LNCAP (cell line): Measurements from ENCODE around the gene AQP7.

Experiments
- CTCF ChIP-seq: fragments of 450-650 bp; IDR thresholded peaks from 2 replicates; pipeline ENCODE4 v1.5.1; 2017; ENCODE audit warnings: mild to moderate bottlenecking

The AQP7 gene

GRCh38 chr9:33445389-33446239, 43.2 kb upstream of the AQP7 start:
- TF ChIP-seq CTCF, result no peak

DNA sequence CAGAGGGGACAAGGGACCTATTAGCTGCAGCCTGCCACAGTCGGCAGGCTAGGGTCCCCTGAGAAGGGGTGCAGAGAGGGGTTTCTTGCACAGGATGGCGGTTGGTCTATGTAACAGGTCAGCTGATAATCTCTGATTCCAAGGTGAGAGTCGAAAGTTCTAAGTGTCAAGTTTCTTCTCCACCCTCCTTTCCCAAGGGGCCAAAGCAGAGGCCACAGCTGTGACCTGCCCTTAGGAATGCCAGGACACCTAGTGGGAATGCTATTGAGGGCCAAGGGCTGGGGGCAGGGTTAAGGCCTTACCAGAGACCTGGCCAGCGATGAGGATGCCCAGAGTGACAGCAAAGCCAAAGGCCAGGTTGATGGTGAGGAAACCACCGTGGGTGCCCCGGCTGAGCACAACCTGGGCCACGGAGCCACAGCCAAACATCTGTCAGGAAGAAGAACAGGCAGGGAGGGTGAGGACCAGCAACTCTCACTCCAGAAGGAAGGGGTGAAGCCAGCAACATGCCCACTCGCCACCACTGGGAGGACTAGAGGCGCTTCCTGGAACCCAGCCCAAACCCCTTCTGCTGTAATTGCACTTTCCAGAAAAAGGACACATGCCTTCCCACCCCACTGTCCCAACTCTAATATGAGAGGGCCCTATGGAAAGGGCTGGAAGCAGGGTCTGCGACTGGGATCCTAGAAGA, 41.2 kb upstream of the AQP7 start:
- no peak for TF ChIP-seq CTCF

GRCh38 chr9:33443047-33443446, 40.7 kb upstream of the AQP7 start:
- TF ChIP-seq CTCF, result no peak

GRCh38 chr9:33442125-33442524, 39.8 kb upstream of the AQP7 start:
- TF ChIP-seq CTCF, result no peak

DNA sequence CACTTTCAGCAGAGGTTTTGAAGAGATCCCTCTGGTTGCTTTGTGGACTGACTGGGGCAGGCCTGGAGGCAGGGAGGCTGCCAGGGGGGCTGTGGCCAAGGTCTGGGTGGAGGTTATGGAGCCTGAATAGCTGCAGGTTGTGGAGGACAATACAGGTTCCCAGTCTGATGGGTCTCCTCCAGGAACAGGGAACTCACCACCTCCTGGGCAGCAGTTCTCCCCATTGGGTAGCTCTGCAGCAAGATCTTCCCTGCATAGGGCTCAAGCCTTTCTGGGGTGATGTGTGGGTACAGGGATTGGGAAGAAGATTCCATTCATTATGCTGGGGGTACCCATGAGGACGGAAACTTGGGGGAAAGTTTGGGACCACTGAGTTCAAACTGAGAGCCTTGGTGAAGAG, 38.2 kb upstream of the AQP7 start:
- TF ChIP-seq CTCF, result no peak

DNA sequence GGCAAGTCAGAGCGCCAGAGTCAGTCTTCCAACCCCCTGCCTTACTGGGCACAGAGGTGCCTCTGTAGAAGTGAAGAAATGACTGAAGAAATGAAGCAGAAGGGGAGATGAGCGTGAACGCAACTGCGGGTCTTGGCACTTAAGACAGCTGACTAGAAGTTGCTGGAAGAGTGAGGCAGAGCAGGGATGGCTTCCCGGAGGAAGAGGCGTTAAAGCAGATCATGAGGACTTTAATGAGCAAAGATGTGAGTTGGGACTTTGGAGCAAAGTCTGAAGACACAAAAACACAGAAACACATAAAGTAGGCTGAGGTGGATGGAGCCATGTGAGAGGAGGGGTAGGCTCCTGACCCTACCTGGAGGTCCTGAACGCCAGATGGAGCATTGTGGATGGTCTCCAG, 37.8 kb upstream of the AQP7 start:
- TF ChIP-seq CTCF, result no peak

- no peak for TF ChIP-seq CTCF
Observed at GRCh38 chr9:33439731-33440130, 37.4 kb upstream of the AQP7 start.
